Raji (cell line): ENCODE results near the gene RBBP6.

Experiments used
- POLR2A ChIP-seq: IDR thresholded peaks from 2 replicates; pipeline ENCODE4 v1.6.1; 2011; ENCODE audit warnings: low read depth, low read length, control low read depth; ENCODE audit not compliant: insufficient read depth

RBBP6 gene

GRCh38 chr16:24577167-24577566 is 37.8 kb downstream of the RBBP6 start:
- no peak for TF ChIP-seq POLR2A

- no peak for TF ChIP-seq POLR2A
These were observed 41.3 kb downstream of the RBBP6 start for GRCh38 chr16:24580665-24581064.

- no peak for TF ChIP-seq POLR2A
These were observed 44.1 kb downstream of the RBBP6 start for GRCh38 chr16:24583494-24583893.

GRCh38 chr16:24589997-24590396 is 50.6 kb downstream of the RBBP6 start:
- no peak for TF ChIP-seq POLR2A

- TF ChIP-seq POLR2A: no peak
These were observed 59.5 kb downstream of the RBBP6 start for GRCh38 chr16:24598777-24599437.

GRCh38 chr16:24609417-24609739 is 70.0 kb downstream of the RBBP6 start:
- no peak for TF ChIP-seq POLR2A

GRCh38 chr16:24609740-24610415 is 70.5 kb downstream of the RBBP6 start:
- TF ChIP-seq POLR2A: no peak

GRCh38 chr16:24610416-24610755 is 71.0 kb downstream of the RBBP6 start:
- no peak for TF ChIP-seq POLR2A

- TF ChIP-seq POLR2A: no peak
These were observed 71.9 kb downstream of the RBBP6 start for GRCh38 chr16:24611310-24611709.

- TF ChIP-seq POLR2A: no peak
These were observed 73.3 kb downstream of the RBBP6 start for GRCh38 chr16:24612656-24613055.

- no peak for TF ChIP-seq POLR2A
These were observed 78.1 kb downstream of the RBBP6 start for GRCh38 chr16:24617502-24617901.
